ENCODE data around the gene ATP6V1A. TPM values are rescaled to one million over a fixed set of nuclear protein-coding genes. Genes with fewer than 3 reads are reported as not detected.

The ATP6V1A gene
- total RNA-seq, 1 donor from 2014 or later: 63.1 TPM

- Mint-ChIP-seq H3K9me3 (ENCODE audit: low read depth) (no peaks in the 10 kb centered on the region), H3K4me1 (ENCODE audit: low read depth) (no peaks in the 10 kb centered on the region), H3K27me3 (ENCODE audit: low read depth) (no peaks in the 10 kb centered on the region), H3K4me3 (ENCODE audit: unreplicated experiment) (no peak overlapping the region), H3K27ac (ENCODE audit: unreplicated experiment) (no peak overlapping the region), H3K36me3 (ENCODE audit: low read depth) (peaks cover 7% of the 10 kb centered on the region)
- TF ChIP-seq CTCF (IDR thresholded peaks at IDR 0.05): no peak
- DNase-seq (ENCODE audit: low spot score): no peak
Measured at GRCh38 chr3:113712129-113712528, 34.7 kb upstream of the ATP6V1A start.

DNA sequence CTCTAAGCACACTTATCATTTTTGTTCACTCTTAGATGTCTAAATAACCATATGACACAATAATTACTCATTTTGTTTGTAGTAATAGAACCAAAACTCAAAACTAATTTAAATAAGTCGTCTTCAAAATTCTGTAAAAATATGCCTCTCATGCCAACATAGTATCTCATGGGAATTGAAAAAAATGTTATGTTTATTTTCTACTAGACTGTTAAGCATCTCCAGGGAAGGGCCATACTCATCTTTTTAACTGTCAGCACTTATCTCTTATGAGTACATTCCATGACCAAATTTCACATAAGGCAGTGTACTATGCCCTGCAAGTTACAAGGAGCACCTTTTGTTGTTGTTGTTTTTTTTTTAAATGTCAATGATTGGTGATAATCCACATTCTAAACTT is 32.1 kb upstream of the ATP6V1A start:
- TF ChIP-seq CTCF (IDR thresholded peaks at IDR 0.05): no peak
- H3K9me3 Mint-ChIP-seq (ENCODE audit: low read depth): no peaks in the 10 kb centered on the region
- no peak for DNase-seq (ENCODE audit: low spot score)
- peaks cover 5% of the 10 kb centered on the region for H3K4me1 Mint-ChIP-seq (ENCODE audit: low read depth)
- no peak overlapping the region for H3K27ac Mint-ChIP-seq (ENCODE audit: unreplicated experiment)
- H3K27me3 Mint-ChIP-seq (ENCODE audit: low read depth): no peaks in the 10 kb centered on the region
- H3K36me3 Mint-ChIP-seq (ENCODE audit: low read depth): peaks cover 14% of the 10 kb centered on the region
- no peak overlapping the region for H3K4me3 Mint-ChIP-seq (ENCODE audit: unreplicated experiment)

DNA sequence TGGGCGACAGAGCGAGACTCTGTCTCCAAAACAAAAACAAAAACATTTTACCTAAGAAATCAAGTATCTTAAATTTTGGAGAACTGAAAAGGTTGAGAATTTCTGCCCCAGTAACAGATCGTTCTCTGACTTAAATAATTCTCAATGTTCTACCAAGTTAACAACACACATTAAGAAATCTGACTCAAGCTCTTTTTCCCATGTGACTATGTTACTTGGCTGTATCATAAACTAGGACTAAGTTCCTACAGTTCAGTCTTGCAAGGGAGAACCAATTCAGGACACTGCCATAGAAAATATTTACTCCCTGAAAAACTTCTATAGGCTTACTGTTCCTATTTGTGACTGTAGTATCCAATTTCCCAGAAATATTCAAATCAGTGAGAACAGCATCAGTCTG is 29.5 kb upstream of the ATP6V1A start:
- no peaks in the 10 kb centered on the region for H3K9me3 Mint-ChIP-seq (ENCODE audit: low read depth)
- H3K27ac Mint-ChIP-seq (ENCODE audit: unreplicated experiment): no peak overlapping the region

DNA sequence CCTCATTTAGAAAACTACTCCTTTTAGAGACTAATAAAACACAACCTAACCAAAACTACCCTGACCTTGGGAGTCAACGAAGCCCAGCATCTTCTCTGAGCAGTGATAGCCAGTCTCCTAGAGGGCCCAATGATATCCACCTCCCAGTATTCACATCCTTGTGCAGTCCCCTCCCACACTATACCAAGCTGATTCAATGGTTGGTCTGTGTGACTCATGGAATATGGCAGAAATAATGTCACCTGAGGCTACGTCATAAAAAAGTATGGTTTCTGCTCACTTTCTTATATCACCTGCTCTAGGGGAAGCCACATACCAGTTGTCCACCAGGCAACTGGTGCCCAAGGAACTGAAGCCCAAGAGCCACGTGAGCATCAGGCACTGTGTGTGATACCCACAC is 29.0 kb upstream of the ATP6V1A start:
- Mint-ChIP-seq H3K9me3 (ENCODE audit: low read depth) (no peaks in the 10 kb centered on the region), H3K36me3 (ENCODE audit: low read depth) (peaks cover 25% of the 10 kb centered on the region), H3K27ac (ENCODE audit: unreplicated experiment) (no peak overlapping the region), H3K27me3 (ENCODE audit: low read depth) (no peaks in the 10 kb centered on the region), H3K4me1 (ENCODE audit: low read depth) (peaks cover 31% of the 10 kb centered on the region), H3K4me3 (ENCODE audit: unreplicated experiment) (no peak overlapping the region)
- DNase-seq (ENCODE audit: low spot score): no peak
- no peak for TF ChIP-seq CTCF (IDR thresholded peaks at IDR 0.05)

More for the DNA sequence above, 29.5 kb upstream of the ATP6V1A start:
- TF ChIP-seq CTCF (IDR thresholded peaks at IDR 0.05): no peak
- Mint-ChIP-seq H3K27me3 (ENCODE audit: low read depth) (no peaks in the 10 kb centered on the region), H3K36me3 (ENCODE audit: low read depth) (peaks cover 24% of the 10 kb centered on the region), H3K4me1 (ENCODE audit: low read depth) (peaks cover 29% of the 10 kb centered on the region), H3K4me3 (ENCODE audit: unreplicated experiment) (no peak overlapping the region)
- DNase-seq (ENCODE audit: low spot score): no peak

DNA sequence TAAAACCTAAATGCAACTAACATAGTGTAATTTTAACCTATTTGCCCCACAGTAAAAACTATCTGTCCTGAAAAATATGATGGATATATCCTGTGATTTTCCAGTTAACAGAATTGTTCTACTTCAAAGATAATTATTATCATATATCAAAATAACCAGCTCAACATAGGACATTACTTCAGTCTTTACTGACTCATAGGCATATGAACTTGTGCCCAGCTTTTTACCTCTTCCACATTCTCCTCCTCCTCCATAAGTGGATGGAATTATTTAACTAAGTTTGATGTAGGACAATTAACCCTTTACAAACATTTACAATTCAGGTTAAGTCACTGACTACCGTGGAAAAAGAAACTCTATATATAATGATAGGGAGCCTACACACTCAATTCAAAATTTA is 27.5 kb upstream of the ATP6V1A start:
- DNase-seq (ENCODE audit: low spot score): no peak
- TF ChIP-seq CTCF (IDR thresholded peaks at IDR 0.05): no peak
- Mint-ChIP-seq H3K27ac (ENCODE audit: unreplicated experiment) (no peak overlapping the region), H3K36me3 (ENCODE audit: low read depth) (peaks cover 27% of the 10 kb centered on the region), H3K9me3 (ENCODE audit: low read depth) (no peaks in the 10 kb centered on the region), H3K27me3 (ENCODE audit: low read depth) (no peaks in the 10 kb centered on the region), H3K4me3 (ENCODE audit: unreplicated experiment) (no peak overlapping the region), H3K4me1 (ENCODE audit: low read depth) (peaks cover 41% of the 10 kb centered on the region)

All from chondrocyte (in vitro differentiated cells).